Cerebellar cortex (tissue), 1 donor: Measurements from ENCODE around the gene NHEJ1.

Experiments
- DNase-seq: peaks from one replicate; pipeline ENCODE4 v3.0.0-alpha.2; 2015; ENCODE audit warnings: low spot score

NHEJ1 gene

DNA sequence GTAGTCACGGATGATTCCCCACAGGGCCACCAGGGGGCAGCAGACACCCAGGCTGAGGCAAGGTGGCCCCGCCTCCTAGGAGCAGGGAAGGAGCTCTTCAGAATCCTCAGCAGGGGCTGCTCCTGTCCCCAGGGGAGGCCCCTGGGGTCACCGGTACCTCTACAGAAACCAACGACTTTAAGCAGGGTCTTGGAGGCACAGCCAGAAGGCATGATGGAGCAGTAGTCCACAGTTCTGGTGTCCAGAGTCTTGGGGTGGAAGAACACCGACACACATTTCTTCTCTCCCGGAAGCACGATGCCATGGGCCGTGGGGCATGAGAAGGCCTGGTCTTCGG, 130.8 kb downstream of the NHEJ1 start:
- peak; percentile 81 for DNase-seq

DNA sequence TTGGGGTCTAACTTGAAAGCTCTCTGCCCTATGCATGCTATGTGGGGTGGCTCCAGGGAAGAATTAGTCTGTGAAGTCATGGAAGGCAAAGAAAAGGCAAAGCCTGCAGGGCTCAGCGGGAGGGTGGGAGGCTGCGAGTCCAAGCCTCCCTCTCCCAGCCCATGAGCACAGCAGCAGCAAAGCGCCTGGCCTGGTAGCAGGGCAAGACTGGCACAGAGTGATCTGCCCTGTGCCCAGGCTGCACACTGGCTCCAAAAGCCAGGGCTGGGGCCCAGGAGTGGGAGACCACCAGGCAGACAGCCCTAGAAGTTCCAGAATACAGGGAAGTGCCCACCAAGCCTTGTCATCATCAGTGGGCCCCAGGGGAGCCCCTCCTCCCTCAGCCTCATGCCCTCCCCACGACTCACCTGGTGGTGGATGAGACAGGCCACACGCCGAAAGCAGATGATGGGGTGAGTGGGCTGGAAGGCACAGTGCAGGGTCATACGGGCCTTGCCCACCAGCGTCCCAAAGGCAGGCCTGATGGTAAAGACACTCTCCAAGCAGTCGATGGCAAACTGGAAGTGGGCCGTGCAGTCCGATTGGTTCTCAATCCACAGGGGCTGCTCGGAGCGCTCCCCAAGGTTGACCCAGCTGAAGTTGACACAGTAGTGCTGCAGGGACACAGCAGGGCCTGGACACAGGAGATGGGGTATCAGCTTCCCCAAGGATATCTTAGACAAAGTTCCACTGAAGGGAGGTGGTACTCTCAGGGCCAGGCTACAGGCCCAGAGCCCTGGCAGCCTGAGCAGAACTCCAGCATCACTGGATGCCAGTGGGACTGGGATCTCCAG, 131.4 kb downstream of the NHEJ1 start:
- no peak for DNase-seq

DNA sequence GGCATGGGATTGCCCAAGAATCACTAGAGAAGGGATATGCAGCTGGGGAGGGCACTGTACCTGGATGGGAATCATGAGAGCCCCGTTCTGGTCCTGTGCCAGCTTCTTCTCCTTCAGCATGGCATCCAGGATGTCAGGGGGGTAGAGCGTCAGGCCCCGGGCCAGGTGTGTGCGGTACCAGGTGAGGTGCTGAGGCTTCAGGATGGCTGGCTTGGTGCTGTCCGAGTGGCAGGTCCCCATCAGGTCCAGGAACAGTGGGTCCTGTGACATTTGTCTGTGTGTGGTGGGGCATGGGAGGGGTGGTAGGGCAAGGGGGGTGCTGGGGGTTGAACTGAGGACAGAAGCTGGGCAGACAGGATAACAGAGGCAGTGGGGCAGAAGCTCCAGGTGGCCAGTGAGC, 132.5 kb downstream of the NHEJ1 start:
- no peak for DNase-seq

DNA sequence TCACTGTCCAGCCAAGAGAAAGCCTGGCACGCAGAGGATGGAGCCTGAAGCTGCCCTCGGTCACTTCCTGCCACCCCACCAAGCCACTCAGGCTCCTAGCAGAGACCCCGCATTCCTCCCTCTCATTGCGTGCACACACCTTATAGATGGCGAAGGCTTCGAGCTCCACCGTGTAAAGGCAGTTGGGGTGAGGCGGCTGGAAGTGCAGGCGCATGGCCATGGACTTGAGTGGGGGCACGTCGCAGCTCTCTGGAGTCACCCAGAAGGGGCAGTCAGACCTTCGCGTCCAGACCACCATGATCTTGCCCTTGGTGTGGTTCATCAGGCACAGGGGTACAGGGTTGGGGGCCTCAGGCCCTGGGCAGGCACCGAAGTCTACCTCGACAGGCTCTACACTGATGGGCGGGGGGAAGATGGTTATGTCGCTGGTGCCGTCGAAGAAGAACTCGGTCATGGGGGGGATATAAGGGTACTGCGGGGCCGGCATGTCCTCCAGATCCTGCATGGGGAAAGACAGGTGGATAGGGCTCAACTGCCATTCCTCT, 133.0 kb downstream of the NHEJ1 start:
- no peak for DNase-seq

DNA sequence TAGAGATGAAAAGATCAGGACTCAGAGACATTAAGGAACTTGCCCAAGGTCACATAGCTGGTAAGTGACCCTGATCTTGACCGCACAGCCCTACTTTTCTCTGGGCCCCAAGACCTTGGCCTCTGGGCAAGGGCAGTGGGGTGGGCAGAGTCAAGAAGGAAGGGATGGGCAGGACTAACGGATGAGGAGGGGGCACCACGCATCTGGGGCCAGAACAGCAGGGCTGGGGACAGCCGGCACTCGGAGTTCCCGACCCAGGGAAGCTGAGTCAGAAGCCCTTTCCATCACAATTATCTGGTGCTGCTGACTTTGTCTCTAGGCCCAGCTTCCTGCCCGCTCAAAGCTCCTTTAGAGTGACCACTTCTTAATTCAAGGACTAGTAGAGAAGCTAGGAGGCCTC, 133.7 kb downstream of the NHEJ1 start:
- DNase-seq = no peak

DNA sequence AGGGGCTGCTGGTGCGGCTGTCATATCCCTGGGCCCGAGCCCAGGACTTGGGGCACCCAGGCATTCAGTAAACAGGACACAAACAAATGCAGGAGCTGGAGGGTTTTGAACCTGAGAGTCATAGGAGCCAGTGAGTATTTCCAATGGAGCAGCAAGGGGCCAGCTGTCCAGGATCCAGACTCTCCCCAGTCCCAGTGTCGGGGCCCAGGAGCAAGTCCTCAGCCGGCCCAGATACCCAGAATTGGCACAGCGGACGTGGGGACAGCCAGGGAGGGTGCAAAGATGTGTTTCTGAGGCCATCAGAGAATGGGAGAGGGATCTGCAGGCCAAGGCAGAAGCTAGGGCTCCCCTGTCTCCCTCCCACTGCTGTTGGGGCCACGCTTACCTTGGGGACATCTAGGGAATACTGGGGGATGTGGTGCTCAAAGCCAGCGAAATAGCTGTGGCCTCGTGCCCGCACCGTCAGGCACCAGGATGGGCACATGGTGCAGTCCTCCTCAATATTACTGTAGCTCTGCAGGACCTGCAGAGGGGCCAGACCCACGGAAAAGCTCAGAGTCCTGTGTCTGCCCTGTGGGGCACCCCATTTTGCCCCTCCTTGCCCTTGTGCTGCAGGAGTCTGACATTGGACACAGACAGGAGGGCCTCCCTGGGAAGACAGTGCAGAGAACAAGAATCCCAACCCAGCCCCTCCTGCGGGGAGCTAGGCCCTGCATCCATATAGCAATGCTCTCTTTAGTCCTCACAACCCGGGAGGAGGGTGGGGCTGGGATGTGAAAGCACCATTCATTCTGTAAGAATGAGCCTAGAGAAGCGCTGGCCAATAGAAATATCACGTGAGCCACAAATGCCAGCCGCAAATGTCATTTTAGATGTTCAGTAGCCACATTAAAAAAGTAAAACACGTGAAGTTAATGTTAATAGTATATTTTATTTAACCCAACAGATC, 134.7 kb downstream of the NHEJ1 start:
- DNase-seq = no peak
